Raji (cell line): ENCODE data around the gene SNX20.

Experiments
- POLR2A ChIP-seq: IDR thresholded peaks from 2 replicates; pipeline ENCODE4 v1.6.1; 2011; ENCODE audit warnings: low read depth, low read length, control low read depth; ENCODE audit not compliant: insufficient read depth

SNX20 gene

GRCh38 chr16:50694206-50694605, 13.1 kb upstream of the SNX20 start:
- TF ChIP-seq POLR2A: no peak

GRCh38 chr16:50692999-50693781, 12.1 kb upstream of the SNX20 start, which contains the start of gene NOD2:
NOD2 (plus strand) TSS chr16:50693606; CDS start chr16:50699496, 5,890 bp downstream.
- no peak for TF ChIP-seq POLR2A

DNA sequence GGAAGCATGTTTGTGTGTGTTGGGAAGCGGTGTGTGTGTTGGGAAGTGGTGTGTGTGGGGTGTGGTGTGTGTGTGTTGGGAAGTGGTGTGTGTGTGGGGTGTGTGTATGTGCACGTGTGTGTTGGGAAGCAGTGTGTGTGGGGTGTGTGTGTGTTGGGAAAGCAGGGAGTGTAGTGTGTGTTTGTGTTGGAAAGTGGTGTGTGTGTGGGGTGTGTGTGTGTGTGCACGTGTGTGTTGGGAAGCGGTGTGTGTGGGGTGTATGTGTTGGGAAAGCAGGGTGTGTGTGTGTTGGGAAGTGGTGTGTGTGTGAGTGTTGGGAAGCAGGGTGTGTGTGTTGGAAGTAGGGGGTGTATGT, 11.5 kb upstream of the SNX20 start:
- no peak for TF ChIP-seq POLR2A

GRCh38 chr16:50690177-50690576, 9.1 kb upstream of the SNX20 start:
- TF ChIP-seq POLR2A: no peak

- TF ChIP-seq POLR2A: no peak
These were observed 7.8 kb upstream of the SNX20 start for GRCh38 chr16:50688867-50689266.

DNA sequence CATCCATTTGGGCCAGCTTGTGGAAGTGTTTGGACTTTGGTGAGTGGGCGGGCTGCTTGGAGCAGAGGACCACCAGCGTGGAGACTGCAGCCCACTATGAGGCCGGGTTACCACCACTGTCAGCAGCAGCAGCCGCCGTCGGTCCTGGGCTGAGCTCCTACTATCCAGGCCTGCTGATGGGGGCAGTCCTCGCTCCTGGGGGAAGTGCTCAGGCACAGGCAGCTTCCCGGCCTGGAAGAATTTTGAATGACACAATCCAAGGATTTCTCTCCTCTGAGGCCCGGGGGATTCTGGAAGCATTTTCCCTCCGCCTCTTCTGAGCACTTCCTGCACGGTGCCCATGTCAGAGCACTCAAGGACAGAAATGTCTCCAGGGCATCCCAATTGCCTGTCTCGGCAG, 7.0 kb upstream of the SNX20 start:
- TF ChIP-seq POLR2A: no peak

GRCh38 chr16:50685462-50686063, 4.5 kb upstream of the SNX20 start:
- no peak for TF ChIP-seq POLR2A

- TF ChIP-seq POLR2A: no peak
These were observed 3.8 kb upstream of the SNX20 start for GRCh38 chr16:50684823-50685461.

GRCh38 chr16:50683689-50684374, 2.7 kb upstream of the SNX20 start:
- TF ChIP-seq POLR2A: no peak

- TF ChIP-seq POLR2A: no peak
These were observed 587 bp downstream of the SNX20 start for GRCh38 chr16:50680556-50680893.

- TF ChIP-seq POLR2A: no peak
These were observed 1.2 kb downstream of the SNX20 start for GRCh38 chr16:50679676-50680555.

DNA sequence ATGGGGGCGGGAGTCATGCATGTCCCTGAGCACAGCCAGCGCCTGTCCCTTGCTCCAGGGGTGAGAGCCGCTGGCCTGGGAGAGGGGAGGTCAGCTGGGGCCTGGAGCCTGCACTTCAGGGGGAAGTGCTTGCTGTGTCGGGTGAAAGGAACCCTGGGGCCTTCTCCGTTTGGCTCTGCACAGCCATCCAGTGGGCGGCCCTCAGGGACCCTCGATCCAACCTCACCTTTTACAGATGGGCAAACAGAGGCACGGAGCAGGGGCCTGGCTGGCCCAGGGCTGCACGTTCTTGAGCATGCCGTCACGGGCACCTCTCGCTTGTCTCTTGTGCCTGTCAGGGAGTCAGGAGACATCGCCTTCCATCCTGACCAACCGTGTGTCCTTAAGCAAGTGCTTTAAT, 1.8 kb downstream of the SNX20 start:
- TF ChIP-seq POLR2A: no peak

GRCh38 chr16:50678531-50678930, 2.6 kb downstream of the SNX20 start:
- no peak for TF ChIP-seq POLR2A

- no peak for TF ChIP-seq POLR2A
These were observed 3.8 kb downstream of the SNX20 start for GRCh38 chr16:50677351-50677750.
